ENCODE results near the gene ETFRF1. TPM values are rescaled to one million over a fixed set of nuclear protein-coding genes. Genes with fewer than 3 reads are reported as not detected.

ETFRF1 gene
- total RNA-seq, 1 donor from 2014 or later, result 20.7 TPM

DNA sequence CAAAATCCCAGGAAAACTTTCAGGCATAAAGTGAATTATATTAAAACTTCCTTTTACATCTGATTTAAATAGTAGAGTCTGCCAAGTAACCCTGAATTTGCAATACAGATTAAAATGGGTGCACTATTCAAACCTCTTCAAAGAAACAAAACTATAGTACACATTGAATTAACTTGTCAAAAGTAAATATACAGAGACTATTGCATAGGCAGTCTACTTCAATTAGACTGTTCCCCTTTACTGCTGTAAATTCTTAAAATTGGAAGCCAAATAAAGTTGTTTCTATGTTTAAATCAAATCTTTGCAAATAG, 48.6 kb downstream of the ETFRF1 start:
- no peak for TF ChIP-seq CTCF (IDR thresholded peaks at IDR 0.05; ENCODE audit: unreplicated experiment)
- Mint-ChIP-seq H3K9me3 (peaks cover 3% of the 10 kb centered on the region), H3K27ac (no peak overlapping the region), H3K4me3 (no peak overlapping the region), H3K36me3 (peaks cover 23% of the 10 kb centered on the region), H3K4me1 (peaks cover 16% of the 10 kb centered on the region), H3K27me3 (ENCODE audit: low read depth) (no peaks in the 10 kb centered on the region)
- no peak for DNase-seq (ENCODE audit: low spot score in 2 of 2, unreplicated experiment in 2 of 2)

GRCh38 chr12:25245491-25245890, 50.5 kb downstream of the ETFRF1 start:
- DNase-seq (ENCODE audit: low spot score in 2 of 2, unreplicated experiment in 2 of 2), result no peak
- TF ChIP-seq CTCF (IDR thresholded peaks at IDR 0.05; ENCODE audit: unreplicated experiment), result no peak
- peaks cover 3% of the 10 kb centered on the region for H3K9me3 Mint-ChIP-seq
- H3K27ac Mint-ChIP-seq, result no peak overlapping the region
- H3K4me1 Mint-ChIP-seq, result peaks cover 23% of the 10 kb centered on the region
- peaks cover 17% of the 10 kb centered on the region for H3K36me3 Mint-ChIP-seq
- no peak overlapping the region for H3K4me3 Mint-ChIP-seq
- H3K27me3 Mint-ChIP-seq (ENCODE audit: low read depth), result no peaks in the 10 kb centered on the region

DNA sequence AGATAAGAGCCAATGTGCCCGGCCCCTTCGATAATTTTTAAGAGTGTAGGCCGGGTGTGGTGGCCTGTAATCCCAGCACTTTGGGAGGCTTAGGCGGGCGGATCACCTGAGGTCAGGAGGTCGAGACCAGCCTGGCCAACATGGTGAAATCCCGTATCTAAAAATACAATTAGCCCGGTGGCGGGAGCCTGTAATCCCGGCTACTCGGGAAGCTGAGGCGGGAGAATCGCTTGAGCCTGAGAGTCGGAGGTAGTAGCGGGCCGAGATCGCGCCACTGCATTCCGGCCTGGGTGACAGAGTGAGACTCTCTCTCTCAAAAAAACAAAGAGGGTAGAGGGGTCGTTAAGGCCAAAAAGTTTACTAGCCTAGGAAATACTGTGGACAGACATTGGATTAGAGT, 53.1 kb downstream of the ETFRF1 start:
- Mint-ChIP-seq H3K4me1 (peaks cover 41% of the 10 kb centered on the region), H3K9me3 (peaks cover 9% of the 10 kb centered on the region), H3K27me3 (ENCODE audit: low read depth) (no peaks in the 10 kb centered on the region), H3K4me3 (peak overlapping the region; percentile 30), H3K27ac (peak overlapping the region; percentile 72), H3K36me3 (peaks cover 15% of the 10 kb centered on the region)
- no peak for DNase-seq (ENCODE audit: low spot score in 2 of 2, unreplicated experiment in 2 of 2)
- no peak for TF ChIP-seq CTCF (IDR thresholded peaks at IDR 0.05; ENCODE audit: unreplicated experiment)

- Mint-ChIP-seq H3K27me3 (ENCODE audit: low read depth) (no peaks in the 10 kb centered on the region), H3K27ac (peak overlapping the region; percentile 72), H3K4me3 (peak overlapping the region; percentile 93), H3K4me1 (peaks cover 47% of the 10 kb centered on the region), H3K9me3 (peaks cover 9% of the 10 kb centered on the region), H3K36me3 (peaks cover 15% of the 10 kb centered on the region)
- no peak for DNase-seq (ENCODE audit: low spot score in 2 of 2, unreplicated experiment in 2 of 2)
- TF ChIP-seq CTCF (IDR thresholded peaks at IDR 0.05; ENCODE audit: unreplicated experiment), result no peak
Observed at GRCh38 chr12:25248732-25249131, 53.7 kb downstream of the ETFRF1 start.

GRCh38 chr12:25249931-25250738, 55.1 kb downstream of the ETFRF1 start:
- DNase-seq (ENCODE audit: low spot score in 2 of 2, unreplicated experiment in 2 of 2), result peak; percentile 43 to 65
- peaks cover 60% of the 10 kb centered on the region for H3K4me1 Mint-ChIP-seq
- H3K27ac Mint-ChIP-seq, result peak overlapping the region; percentile 97

More at GRCh38 chr12:25249931-25250738, 55.1 kb downstream of the ETFRF1 start:
- Mint-ChIP-seq H3K27me3 (ENCODE audit: low read depth) (no peaks in the 10 kb centered on the region), H3K9me3 (peaks cover 9% of the 10 kb centered on the region), H3K36me3 (peaks cover 15% of the 10 kb centered on the region), H3K4me3 (peak overlapping the region; percentile 93)
- no peak for TF ChIP-seq CTCF (IDR thresholded peaks at IDR 0.05; ENCODE audit: unreplicated experiment)
